Testis (tissue), 3 donors: ENCODE data around the gene WNK1. TPM values are rescaled to one million over a fixed set of nuclear protein-coding genes. Genes with fewer than 3 reads are reported as not detected.
"Not testable (repeated sequence)": the region's sequence is repeated elsewhere in the genome, so short reads cannot be mapped to it uniquely, and the experiment has no call there.

Source experiments
- DNase-seq: peaks from one replicate; pipeline ENCODE4 v3.0.0-alpha.2; 2019
- H3K27ac ChIP-seq, 2 donors: fragments of 200-600 bp; sonication (generic); one replicate each; pipeline ENCODE4 v1.5.1; 2019
- H3K27me3 ChIP-seq: fragments of 200-600 bp; sonication (generic); one replicate; pipeline ENCODE4 v1.5.1; 2019
- H3K36me3 ChIP-seq: fragments of 200-600 bp; sonication (generic); one replicate; pipeline ENCODE4 v1.5.1; 2017; ENCODE audit warnings: low read depth; ENCODE audit errors: missing control alignments
- H3K4me1 ChIP-seq: fragments of 200-600 bp; sonication (generic); one replicate; pipeline ENCODE4 v1.5.1; 2019
- H3K4me3 ChIP-seq, 2 donors: fragments of 200-600 bp; sonication (generic); one replicate each; pipeline ENCODE4 v1.5.1; 2017 to 2019
- H3K9me3 ChIP-seq: fragments of 200-600 bp; sonication (generic); one replicate; pipeline ENCODE4 v1.5.1; 2017
- CTCF ChIP-seq, 3 experiments: fragments of 450-650 bp in 2 of 3; fragments of 200-600 bp in 1 of 3; sonication (generic) in 1 of 3; IDR thresholded peaks; one replicate each; pipeline ENCODE4 v1.5.1; 2016 to 2019; ENCODE audit warnings: antibody characterized with exemption in 3 of 3, mild to moderate bottlenecking in 2 of 3, moderate library complexity in 1 of 3
- POLR2A ChIP-seq: fragments of 450-650 bp; IDR thresholded peaks from one replicate; pipeline ENCODE4 v1.6.1; 2017; ENCODE audit warnings: antibody characterized with exemption, mild to moderate bottlenecking, moderate library complexity
- WGBS, 2 donors: methylation state at CpG; one replicate each; pipeline ENCODE4 v1.1.5; 2018; 5-methylcytosine and 5-hydroxymethylcytosine counted together
- intact Hi-C: fragments of 100-400 bp; cut with DNase I; formaldehyde crosslinking; loops from one replicate; pipeline ENCODE4 v1.15.1; 2023; ENCODE audit warnings: low total_unique reads
- polyA plus RNA-seq: library from polyadenylated mRNA; stranded (reverse); fragments of 350-450 nt; fragmentation: Illumina TruSeq; extraction: RNeasy Lipid Tissue Mini Kit (QIAGEN cat#74804); gene quantifications from one replicate; pipeline ENCODE4 v1.2.3, GENCODE V29; 2014; ENCODE audit warnings: low read depth, low replicate concordance; ENCODE audit not compliant: insufficient read depth
- total RNA-seq, 2 donors: library from RNA; depleted of rRNA; stranded (reverse); fragments of >200 nt; gene quantifications; one replicate each; pipeline ENCODE4 v1.2.3, GENCODE V29; 2016

Gene WNK1
- total and polyA plus RNA-seq, 3 donors from 2014 or later = 152 to 276 (median 259) TPM

GRCh38 chr12:779745-780734 lies 27.7 kb downstream of the WNK1 start:
- no peaks in the 10 kb centered on the region for H3K36me3 ChIP-seq
- DNase-seq = no peak
- no peak overlapping the region for H3K4me3 ChIP-seq
- H3K27ac ChIP-seq = no peak overlapping the region
- intact Hi-C loops = no loop called here
- no peaks in the 10 kb centered on the region for H3K9me3 ChIP-seq
- 51 to 57% methylated on average over 4 of the region's 4 CpGs for WGBS, 2 donors
- H3K4me1 ChIP-seq = peaks cover 21% of the 10 kb centered on the region
- no peaks in the 10 kb centered on the region for H3K27me3 ChIP-seq
- TF ChIP-seq CTCF (IDR thresholded peaks at IDR 0.05) (no peak), POLR2A (no peak)

DNA sequence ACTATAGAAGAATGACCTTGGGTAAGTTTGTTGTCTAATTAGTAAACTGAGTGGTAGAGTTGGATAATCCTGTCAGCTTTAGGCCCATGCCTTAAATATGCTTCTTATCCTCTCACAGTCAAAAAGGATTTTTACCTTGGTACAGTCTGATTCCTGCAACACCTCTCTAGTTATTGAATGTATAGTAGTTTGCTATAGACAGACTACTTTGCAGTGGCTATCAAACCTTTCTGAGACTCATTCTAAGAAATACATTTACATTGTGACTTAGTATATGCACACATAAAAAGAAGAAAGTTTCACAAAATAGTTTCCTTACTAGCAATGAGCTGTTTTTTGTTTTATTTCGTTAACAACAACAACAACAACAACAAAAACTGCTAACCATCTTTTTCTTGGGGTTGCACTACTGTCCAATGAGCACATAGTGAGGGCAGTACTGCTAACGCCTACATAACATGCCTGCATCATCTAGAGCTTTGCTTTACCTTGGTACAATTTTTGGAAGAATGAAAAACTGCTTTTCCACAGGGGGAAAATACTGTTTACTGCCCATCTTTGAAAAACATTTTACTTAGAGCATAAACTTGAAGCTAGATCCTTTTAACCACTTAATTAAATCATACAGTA lies 28.5 kb downstream of the WNK1 start:
- TF ChIP-seq CTCF (IDR thresholded peaks at IDR 0.05) = no peak
- no peak for TF ChIP-seq POLR2A
- no peaks in the 10 kb centered on the region for H3K9me3 ChIP-seq
- intact Hi-C loops = no loop called here
- H3K4me3 ChIP-seq = no peak overlapping the region
- WGBS, 2 donors = 81 to 91% methylated on average over 2 of the region's 2 CpGs
- no peak overlapping the region for H3K27ac ChIP-seq
- no peak for DNase-seq
- H3K36me3 ChIP-seq = no peaks in the 10 kb centered on the region
- no peaks in the 10 kb centered on the region for H3K27me3 ChIP-seq
- peaks cover 21% of the 10 kb centered on the region for H3K4me1 ChIP-seq

- H3K4me1 ChIP-seq = peaks cover 4% of the 10 kb centered on the region
These were observed 33.3 kb downstream of the WNK1 start for GRCh38 chr12:785706-786105.

DNA sequence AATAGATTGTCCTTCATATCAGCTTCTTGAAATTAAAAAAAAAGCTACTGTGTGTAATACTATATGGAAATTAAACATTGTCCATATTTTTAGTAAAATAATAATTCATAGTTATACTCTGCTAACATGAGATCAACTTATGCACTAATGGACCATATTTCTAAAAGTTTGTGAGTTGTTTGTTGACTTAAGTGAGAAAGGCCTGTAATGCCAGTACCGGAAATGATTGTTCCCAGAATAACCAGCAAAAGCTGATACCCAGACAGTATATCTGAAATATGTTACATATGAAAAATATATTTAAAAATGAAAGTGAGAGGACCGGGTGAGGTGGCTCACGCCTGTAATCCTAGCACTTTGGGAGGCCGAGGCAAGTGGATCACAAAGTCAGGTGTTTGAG lies 35.9 kb downstream of the WNK1 start:
- intact Hi-C loops = no loop called here

More at GRCh38 chr12:785706-786105, 33.3 kb downstream of the WNK1 start:
- no peak for DNase-seq
- TF ChIP-seq CTCF (IDR thresholded peaks at IDR 0.05) (no peak), POLR2A (no peak)
- intact Hi-C loops = no loop called here
- 91% methylated on average over 2 of the region's 2 CpGs for WGBS, 2 donors
- no peak overlapping the region for H3K4me3 ChIP-seq
- H3K9me3 ChIP-seq = no peaks in the 10 kb centered on the region
- H3K27ac ChIP-seq = no peak overlapping the region
- no peaks in the 10 kb centered on the region for H3K36me3 ChIP-seq
- no peaks in the 10 kb centered on the region for H3K27me3 ChIP-seq

DNA sequence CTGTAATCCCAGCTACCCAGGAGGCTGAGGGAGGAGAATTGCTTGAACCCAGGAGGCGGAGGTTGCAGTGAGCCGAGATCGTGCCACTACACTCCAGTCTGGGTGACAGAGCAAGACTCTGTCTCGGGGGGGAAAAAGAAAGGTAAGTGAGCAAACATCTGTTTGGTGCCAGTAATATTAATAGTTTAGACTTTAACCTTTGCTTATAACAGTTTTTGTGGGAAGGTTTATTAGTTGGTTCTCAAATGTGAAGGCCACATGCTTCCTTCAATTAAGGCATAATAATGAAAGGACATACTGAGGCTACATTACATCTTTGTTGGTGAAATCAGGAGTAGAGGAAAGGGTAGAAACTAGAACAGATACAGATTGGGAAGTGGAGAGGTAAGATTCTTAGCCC lies 36.4 kb downstream of the WNK1 start:
- H3K36me3 ChIP-seq, H3K4me1 ChIP-seq, H3K27ac ChIP-seq, intact Hi-C loops, H3K9me3 ChIP-seq, H3K27me3 ChIP-seq, H3K4me3 ChIP-seq, DNase-seq: not testable (repeated sequence)
- WGBS, 2 donors = 87 to 94% methylated on average over 4 of the region's 4 CpGs

More for the DNA sequence above, 35.9 kb downstream of the WNK1 start:
- H3K4me3 ChIP-seq = no peak overlapping the region
- no peak for DNase-seq
- no peak for TF ChIP-seq POLR2A
- no peak for TF ChIP-seq CTCF (IDR thresholded peaks at IDR 0.05)
- H3K36me3 ChIP-seq = no peaks in the 10 kb centered on the region
- H3K27ac ChIP-seq = no peak overlapping the region
- H3K9me3 ChIP-seq = no peaks in the 10 kb centered on the region
- no peaks in the 10 kb centered on the region for H3K4me1 ChIP-seq
- H3K27me3 ChIP-seq = no peaks in the 10 kb centered on the region
- WGBS, 2 donors = 92 to 93% methylated on average over 4 of the region's 4 CpGs
